Endothelial cell of umbilical vein (primary cell): ENCODE data around the gene TMX1. TPM values are rescaled to one million over a fixed set of nuclear protein-coding genes. Genes with fewer than 3 reads are reported as not detected.

Experiments
- BruUV-seq: library from RNA; stranded (reverse); fragments of 400-500 nt; replicated peaks from 2 replicates; lab custom pipeline; 2021; lab: Mats Ljungman, UMichigan
- CTCF ChIA-PET: fragments of 300-600, 350-600 bp; sonication (Branson Sonifier 250); formaldehyde crosslinking; loops from one replicate; lab custom pipeline; 2021; ENCODE audit warnings: antibody characterized with exemption, inconsistent platforms; lab: Charles Lee
- POLR2A ChIA-PET: fragments of 300-600, 350-600 bp; sonication (Branson Sonifier 250); formaldehyde crosslinking; loops from one replicate; lab custom pipeline; 2021; ENCODE audit warnings: antibody characterized with exemption, inconsistent platforms; lab: Charles Lee
- DNase-seq: peaks from one replicate; pipeline ENCODE4 v3.0.0-alpha.2; 2011; ENCODE audit warnings: low read depth, low spot score
- FAIRE-seq: peaks from 2 replicates; lab custom pipeline; 2011; peaks lifted over from hg19 to GRCh38; lab: Jason Lieb, UNC
- H2AFZ ChIP-seq: 2 replicates; pipeline ENCODE4 v1.6.0; 2012; ENCODE audit warnings: low read depth, low read length, control low read depth, inconsistent platforms
- H3K27ac ChIP-seq: 2 replicates; pipeline ENCODE4 v1.5.1; 2011; ENCODE audit warnings: low read depth, mild to moderate bottlenecking, control low read depth, low read length, moderate library complexity; ENCODE audit not compliant: insufficient read depth
- H3K27me3 ChIP-seq, 2 experiments: 2 replicates each; pipeline versions ENCODE4 v1.6.0 to v1.6.1; 2011; ENCODE audit warnings: low read length in 2 of 2, mixed read lengths in 1 of 2; ENCODE audit not compliant: control insufficient read depth in 2 of 2, insufficient read depth in 2 of 2
- H3K36me3 ChIP-seq, 2 experiments: 2 replicates in 1 of 2; 3 replicates in 1 of 2; pipeline ENCODE4 v1.5.1; 2011; ENCODE audit warnings: low read length in 2 of 2, mild to moderate bottlenecking in 1 of 2, moderate library complexity in 1 of 2; ENCODE audit not compliant: control insufficient read depth in 2 of 2, insufficient read depth in 2 of 2; ENCODE audit errors: extremely low read depth in 1 of 2
- H3K4me1 ChIP-seq: 3 replicates; pipeline ENCODE4 v1.5.1; 2011; ENCODE audit warnings: mild to moderate bottlenecking, low read length; ENCODE audit not compliant: control insufficient read depth, insufficient read depth; ENCODE audit errors: extremely low read depth
- H3K4me2 ChIP-seq: 2 replicates; pipeline ENCODE4 v1.6.1; 2011; ENCODE audit warnings: low read length, control low read depth, mixed read lengths; ENCODE audit not compliant: insufficient read depth
- H3K4me3 ChIP-seq, 3 experiments: fragments of 200-600 bp in 1 of 3; sonication (generic), shearing (Covaris generic) in 1 of 3; replicated peaks in 1 of 3; 2 replicates each; pipeline ENCODE4 v1.5.1; 2011 to 2016; ENCODE audit warnings: control low read depth in 3 of 3, low read length in 3 of 3, mild to moderate bottlenecking in 2 of 3, inconsistent platforms in 1 of 3, low read depth in 1 of 3, moderate library complexity in 1 of 3; ENCODE audit not compliant: insufficient read depth in 1 of 3
- H3K79me2 ChIP-seq: 2 replicates; pipeline ENCODE4 v1.6.0; 2012; ENCODE audit warnings: low read length, inconsistent platforms; ENCODE audit not compliant: control insufficient read depth, insufficient read depth
- H3K9ac ChIP-seq: replicated peaks from 2 replicates; pipeline ENCODE3; 2011; ENCODE audit warnings: low read length, control low read depth; ENCODE audit not compliant: insufficient read depth; ENCODE audit errors: extremely low read depth
- H3K9me1 ChIP-seq: replicated peaks from 3 replicates; pipeline ENCODE4 v1.6.0; 2011; ENCODE audit warnings: mild to moderate bottlenecking, low read length; ENCODE audit not compliant: control insufficient read depth, insufficient read depth; ENCODE audit errors: extremely low read depth
- H3K9me3 ChIP-seq: replicated peaks from 2 replicates; pipeline ENCODE4 v1.5.1; 2012; ENCODE audit warnings: low read length, inconsistent platforms; ENCODE audit not compliant: control insufficient read depth, insufficient read depth
- H4K20me1 ChIP-seq: replicated peaks from 2 replicates; pipeline ENCODE3; 2011; ENCODE audit warnings: mild to moderate bottlenecking, low read length; ENCODE audit not compliant: control insufficient read depth, insufficient read depth; ENCODE audit errors: extremely low read depth
- CTCF ChIP-seq, 2 donors: IDR thresholded peaks; 1 replicate in 1 of 2; 2 replicates in 1 of 2; pipeline ENCODE4 v1.5.1; 2011; ENCODE audit warnings: low read length in 2 of 2, mild to moderate bottlenecking in 2 of 2, moderate library complexity in 2 of 2, control low read depth in 1 of 2, inconsistent platforms in 1 of 2, low read depth in 1 of 2; ENCODE audit not compliant: insufficient read depth in 1 of 2; ENCODE audit errors: extremely low read depth in 1 of 2
- EZH2 ChIP-seq: IDR thresholded peaks from 2 replicates; pipeline ENCODE4 v1.6.1; 2012; ENCODE audit warnings: borderline replicate concordance, low read depth, mild to moderate bottlenecking, moderate library complexity, low read length, inconsistent platforms; ENCODE audit not compliant: severe bottlenecking
- FOS ChIP-seq: IDR thresholded peaks from 2 replicates; pipeline ENCODE4 v1.6.1; 2011; ENCODE audit warnings: mild to moderate bottlenecking, low read length, moderate library complexity, borderline replicate concordance; ENCODE audit not compliant: insufficient read depth
- GATA2 ChIP-seq: IDR thresholded peaks from 2 replicates; pipeline ENCODE4 v1.7.0; 2011; ENCODE audit warnings: low read depth, mild to moderate bottlenecking, moderate library complexity, mixed read lengths, low read length; ENCODE audit not compliant: insufficient read length, insufficient read depth
- JUN ChIP-seq: IDR thresholded peaks from 2 replicates; pipeline ENCODE4 v1.6.1; 2011; ENCODE audit warnings: borderline replicate concordance, low read depth; ENCODE audit not compliant: insufficient read length, insufficient read depth
- MAX ChIP-seq: IDR thresholded peaks from 2 replicates; pipeline ENCODE4 v1.6.1; 2011; ENCODE audit not compliant: insufficient read depth, insufficient read length
- MYC ChIP-seq: IDR thresholded peaks from one replicate; pipeline ENCODE4 v1.6.1; 2011; ENCODE audit warnings: mild to moderate bottlenecking, low read depth, low read length
- POLR2A ChIP-seq: IDR thresholded peaks from 2 replicates; pipeline ENCODE4 v1.6.1; 2012; ENCODE audit warnings: low read depth, mild to moderate bottlenecking, control low read depth, low read length
- POLR2AphosphoS5 ChIP-seq: IDR thresholded peaks from 2 replicates; pipeline ENCODE4 v1.6.1; 2012; ENCODE audit warnings: low read depth, mild to moderate bottlenecking, control low read depth, low read length, moderate library complexity; ENCODE audit not compliant: insufficient read depth
- dilution Hi-C: fragments of 300-500 bp; cut with MboI; formaldehyde crosslinking; loops from one replicate; pipeline ENCODE4 v1.15.0; 2019; ENCODE audit warnings: low sequenced_read_pairs; ENCODE audit not compliant: extremely low pct_ligation_motif_present
- intact Hi-C: fragments of 100-400 bp; cut with micrococcal nuclease; formaldehyde crosslinking; loops from one replicate; pipeline ENCODE4 v1.10.0; 2022
- polyA plus RNA-seq, 4 experiments: library from polyadenylated mRNA; depleted of rRNA in 3 of 4; stranded (reverse) in 3 of 4; unstranded in 1 of 4; fragments of >200 nt; gene quantifications; 2 replicates each; pipeline versions ENCODE4 v1.2.1 to v1.2.3, GENCODE V29; 2011 to 2012; ENCODE audit warnings: missing spikeins in 1 of 4
- total RNA-seq: library from RNA; stranded (reverse); gene quantifications from 2 replicates; pipeline ENCODE4 v1.2.3, GENCODE V29; 2021

The TMX1 gene
- total and polyA plus RNA-seq, 2 donors (not counting 3 experiments of a cell fraction or from before 2014, with no cell fraction given) = 11.4 to 41.9 TPM

- CTCF ChIA-PET = interaction anchor here (0.9 to 1.6 kb wide), 2 partner anchors 22 to 537 kb away, joined by 3 to 4 read pairs; no protein-coding TSS in a partner anchor
- no peaks in the 10 kb centered on the region for H3K9me3 ChIP-seq
- H3K4me2 ChIP-seq = no peak overlapping the region
- H3K27me3 ChIP-seq = no peaks in the 10 kb centered on the region
- no peak overlapping the region for H3K27ac ChIP-seq
- DNase-seq (no peak), FAIRE-seq (peak; percentile 35)
- peaks cover 49% of the 10 kb centered on the region for H3K79me2 ChIP-seq
- BruUV-seq = no TSS peak
- H3K9me1 ChIP-seq = no peaks in the 10 kb centered on the region
- no peaks in the 10 kb centered on the region for H4K20me1 ChIP-seq
- intact Hi-C loops = no loop called here
- no peak overlapping the region for H2AFZ ChIP-seq
- POLR2A ChIA-PET = interaction anchor here (0.7 kb wide), 1 partner anchor 1497 kb away, joined by 4 read pairs; no protein-coding TSS in a partner anchor
- dilution Hi-C loops = no loop called here
- TF ChIP-seq POLR2A (no peak), GATA2 (no peak), POLR2AphosphoS5 (no peak), FOS (no peak), CTCF (IDR thresholded peaks at IDR 0.05; ENCODE audit: extremely low read depth in 1 of 2, insufficient read depth in 1 of 2, low read depth in 1 of 2, low read length in 2 of 2) (no peak), MYC (no peak), JUN (no peak), EZH2 (no peak), MAX (no peak)
- H3K9ac ChIP-seq = no peak overlapping the region
- H3K4me1 ChIP-seq = peaks cover 9% of the 10 kb centered on the region
- H3K4me3 ChIP-seq = no peak overlapping the region
- no peaks in the 10 kb centered on the region for H3K36me3 ChIP-seq
Measured at GRCh38 chr14:51242545-51243490, 2.8 kb downstream of the TMX1 start.
